Psoas muscle (tissue), 8 donors: ENCODE results near the gene CKM. TPM values are rescaled to one million over a fixed set of nuclear protein-coding genes. Genes with fewer than 3 reads are reported as not detected.

Source experiments
- ATAC-seq, 4 donors: fragments of 200-7000 bp; cut with Tn5 transposase; one replicate each; pipeline ENCODE4 v1.9.1; 2020; ENCODE audit warnings: moderate library complexity in 3 of 4, mild to moderate bottlenecking in 2 of 4
- DNase-seq, 2 donors: peaks; one replicate each; pipeline ENCODE4 v3.0.0-alpha.2; 2020
- H3K27ac ChIP-seq: fragments of 200-600 bp; one replicate; pipeline ENCODE4 v1.8.0; 2022
- H3K27me3 ChIP-seq, 3 donors: fragments of 200-600 bp in 1 of 3; one replicate each; pipeline versions ENCODE4 v1.6.1 to v1.8.0; 2013 to 2022; ENCODE audit warnings: low read length in 2 of 3, mild to moderate bottlenecking in 2 of 3, moderate library complexity in 1 of 3; ENCODE audit not compliant: insufficient read depth in 3 of 3
- H3K36me3 ChIP-seq, 2 donors: fragments of 200-600 bp in 1 of 2; one replicate each; pipeline versions ENCODE4 v1.6.1 to v1.8.0; 2013 to 2022; ENCODE audit warnings: low read depth in 1 of 2, mild to moderate bottlenecking in 1 of 2, moderate library complexity in 1 of 2; ENCODE audit not compliant: insufficient read depth in 1 of 2
- H3K4me1 ChIP-seq: fragments of 200-600 bp; one replicate; pipeline ENCODE4 v1.8.0; 2022
- H3K4me3 ChIP-seq: fragments of 200-600 bp; one replicate; pipeline ENCODE4 v1.8.0; 2022; ENCODE audit warnings: mild to moderate bottlenecking
- H3K9me3 ChIP-seq: fragments of 200-600 bp; one replicate; pipeline ENCODE4 v1.8.0; 2022
- WGBS, 3 donors: extraction: QIAGEN DNeasy Blood & Tissue Kit; methylation state at CpG; one replicate each; pipeline versions ENCODE4 v1.1.6 to v1.1.7; 2013; 5-methylcytosine and 5-hydroxymethylcytosine counted together
- intact Hi-C, 2 donors: fragments of 100-400 bp; cut with DNase I; formaldehyde crosslinking; loops; one replicate each; pipeline versions ENCODE4 v1.11.0 to v1.14.2; 2022
- polyA plus RNA-seq, 3 donors: library from polyadenylated mRNA; stranded (reverse); fragments of 200-250 nt; gene quantifications; one replicate each; pipeline ENCODE4 v1.2.3, GENCODE V29; 2013
- total RNA-seq, 4 donors: library from RNA; stranded (reverse); fragmentation: NEBNext Ultra II Directional in 2 of 4; extraction: Animal tissue kit (Norgen Biotek cat#: 25700) in 2 of 4; gene quantifications; one replicate each; pipeline versions ENCODE4 v1.2.1 to v1.2.4, GENCODE V29; 2021 to 2023
- TF ChIP-seq, protein P1 (sequence below): fragments of 200-600 bp; IDR thresholded peaks from one replicate; pipeline ENCODE4 v1.8.0; 2022; ENCODE audit warnings: antibody characterized with exemption
- donor health status: healthy with polysubstance abuse.
- donor health status: DM: no; HTN: no; CAD: no; lungs with moderate emphysema.
- donor health status: Bipolar disorder and iron deficiency.
- donor health status: healthy.
- donor health status: DM: yes; HTN: yes; CAD: no.
- donor health status: DM: no; HTN: no; CAD: no.
- donor health status: DM: no; HTN: no; CAD: no.
- donor health status: DM: yes; HTN: yes; CAD: no.

Gene CKM
- total and polyA plus RNA-seq, 7 donors: 9,503 to 23,818 (median 15,775) TPM

DNA sequence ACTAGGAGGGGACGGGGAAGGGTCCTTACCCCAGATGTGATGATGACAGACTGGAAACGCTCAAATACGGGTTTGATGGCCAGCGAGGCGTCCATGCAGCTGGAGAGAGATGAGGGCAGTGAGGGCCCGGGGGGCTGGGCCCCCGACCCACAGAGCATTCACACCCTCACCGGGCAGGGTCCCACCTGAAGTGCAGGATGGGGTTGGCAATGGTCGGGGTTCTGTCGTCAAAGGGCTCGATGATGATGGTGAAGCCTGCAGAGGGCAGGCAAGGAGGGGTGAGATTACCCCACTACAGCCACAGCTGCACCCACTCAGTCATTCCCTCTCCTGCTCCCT, 34.7 kb upstream of the CKM start:
- intact Hi-C loops: no loop called here
- H3K36me3 ChIP-seq: peaks cover 0 to 55% of the 10 kb centered on the region in 2 donors

DNA sequence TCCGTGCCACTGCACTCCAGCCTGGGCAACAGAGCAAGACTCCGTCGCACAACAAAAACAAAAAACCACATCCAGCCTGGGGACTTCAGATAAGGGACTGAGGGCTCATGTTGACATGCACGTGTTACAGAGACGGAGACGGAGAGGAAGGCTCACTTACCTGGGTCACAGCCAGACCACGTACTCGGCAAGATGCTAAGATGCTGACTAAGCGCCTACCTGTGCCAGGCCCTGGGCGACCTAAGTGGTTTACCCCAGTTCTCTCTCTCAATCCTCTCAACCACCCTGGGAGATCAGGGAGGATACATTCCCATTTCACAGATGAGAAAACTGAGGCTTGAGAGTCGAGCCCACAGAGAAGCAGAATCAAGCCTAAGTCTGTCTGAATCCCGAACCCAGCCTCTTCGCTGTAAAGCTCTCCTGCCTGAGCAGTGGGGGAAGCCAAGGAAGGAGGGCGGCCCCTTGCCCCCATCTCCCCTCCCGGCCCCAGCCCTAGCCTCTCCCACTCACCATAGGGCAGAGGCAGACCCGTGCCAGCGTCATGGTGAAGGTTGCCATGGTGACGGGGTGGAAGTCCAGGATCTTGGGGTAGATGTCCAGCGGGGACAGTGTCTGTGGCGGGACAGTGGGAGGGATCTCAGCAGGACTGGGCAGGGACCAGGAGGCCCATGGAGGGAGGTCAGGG, 34.2 kb upstream of the CKM start:
- Histone ChIP-seq H3K36me3 (peaks cover 0 to 55% of the 10 kb centered on the region in 2 donors), H3K4me3 (no peak overlapping the region), H3K9me3 (no peaks in the 10 kb centered on the region), H3K27me3 (no peaks in the 10 kb centered on the region), H3K4me1 (no peaks in the 10 kb centered on the region), H3K27ac (no peak overlapping the region)
- DNase-seq: no peak
- ATAC-seq: no peak
- TF ChIP-seq, protein P1, sequence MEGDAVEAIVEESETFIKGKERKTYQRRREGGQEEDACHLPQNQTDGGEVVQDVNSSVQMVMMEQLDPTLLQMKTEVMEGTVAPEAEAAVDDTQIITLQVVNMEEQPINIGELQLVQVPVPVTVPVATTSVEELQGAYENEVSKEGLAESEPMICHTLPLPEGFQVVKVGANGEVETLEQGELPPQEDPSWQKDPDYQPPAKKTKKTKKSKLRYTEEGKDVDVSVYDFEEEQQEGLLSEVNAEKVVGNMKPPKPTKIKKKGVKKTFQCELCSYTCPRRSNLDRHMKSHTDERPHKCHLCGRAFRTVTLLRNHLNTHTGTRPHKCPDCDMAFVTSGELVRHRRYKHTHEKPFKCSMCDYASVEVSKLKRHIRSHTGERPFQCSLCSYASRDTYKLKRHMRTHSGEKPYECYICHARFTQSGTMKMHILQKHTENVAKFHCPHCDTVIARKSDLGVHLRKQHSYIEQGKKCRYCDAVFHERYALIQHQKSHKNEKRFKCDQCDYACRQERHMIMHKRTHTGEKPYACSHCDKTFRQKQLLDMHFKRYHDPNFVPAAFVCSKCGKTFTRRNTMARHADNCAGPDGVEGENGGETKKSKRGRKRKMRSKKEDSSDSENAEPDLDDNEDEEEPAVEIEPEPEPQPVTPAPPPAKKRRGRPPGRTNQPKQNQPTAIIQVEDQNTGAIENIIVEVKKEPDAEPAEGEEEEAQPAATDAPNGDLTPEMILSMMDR: no peak
- WGBS, 3 donors: 88 to 92% (median 90%) methylated on average over 20 of the region's 20 CpGs
- intact Hi-C loops: no loop called here

More for the DNA sequence above, 34.7 kb upstream of the CKM start:
- no peak for DNase-seq
- Histone ChIP-seq H3K9me3 (no peaks in the 10 kb centered on the region), H3K27ac (no peak overlapping the region), H3K4me3 (no peak overlapping the region), H3K4me1 (no peaks in the 10 kb centered on the region), H3K27me3 (no peaks in the 10 kb centered on the region)
- no peak for ATAC-seq
- 89 to 93% (median 91%) methylated on average over 11 of the region's 11 CpGs for WGBS, 3 donors
- TF ChIP-seq, protein P1: no peak

DNA sequence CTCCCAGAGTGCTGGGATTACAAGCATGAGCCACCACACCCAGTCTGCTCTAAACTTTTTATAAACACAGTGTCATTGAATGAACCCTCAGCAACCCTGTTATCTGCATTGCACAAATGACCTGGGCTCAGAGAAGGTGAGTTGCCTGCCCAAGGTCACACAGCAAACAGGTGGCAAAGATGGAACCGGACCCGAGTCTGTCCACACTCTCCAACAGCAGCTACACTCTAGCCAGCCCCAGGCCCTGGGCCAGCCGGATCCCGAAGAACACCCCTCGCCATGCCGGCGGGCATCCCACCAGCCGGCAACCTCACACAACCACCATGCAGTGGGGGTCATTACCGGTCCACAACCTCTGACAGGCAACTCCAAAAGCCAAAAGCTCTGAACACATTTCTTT, 33.2 kb upstream of the CKM start:
- WGBS, 3 donors: 94 to 96% (median 96%) methylated on average over 9 of the region's 9 CpGs
- ATAC-seq (no peak), DNase-seq (no peak)
- Histone ChIP-seq H3K9me3 (no peaks in the 10 kb centered on the region), H3K4me1 (no peaks in the 10 kb centered on the region), H3K36me3 (peaks cover 2 to 53% of the 10 kb centered on the region in 2 donors), H3K4me3 (no peak overlapping the region), H3K27ac (no peak overlapping the region), H3K27me3 (no peaks in the 10 kb centered on the region)
- TF ChIP-seq, protein P1: no peak
- intact Hi-C loops: no loop called here

DNA sequence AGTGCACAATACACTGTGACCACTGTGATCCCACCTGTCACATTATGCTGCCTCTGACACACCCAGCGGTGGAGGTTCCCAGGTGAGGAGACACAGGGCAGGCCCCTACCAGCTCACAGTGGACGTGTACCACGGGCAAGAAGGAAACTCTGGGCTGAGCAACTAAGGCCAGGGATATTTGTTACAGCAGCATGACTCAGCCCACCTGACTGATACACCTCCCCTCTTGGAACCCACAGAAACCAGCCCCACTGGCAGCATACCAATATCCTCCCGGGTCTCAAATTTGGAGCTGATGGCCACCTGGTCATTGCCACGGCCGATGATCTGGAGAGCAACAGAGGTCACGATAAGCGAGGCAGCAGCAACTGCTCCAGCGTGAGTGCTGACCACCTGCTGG, 32.7 kb upstream of the CKM start:
- no peak for ATAC-seq
- H3K27me3 ChIP-seq: no peaks in the 10 kb centered on the region
- peaks cover 2 to 51% of the 10 kb centered on the region in 2 donors for H3K36me3 ChIP-seq
- intact Hi-C loops: no loop called here
- no peaks in the 10 kb centered on the region for H3K9me3 ChIP-seq
- H3K4me3 ChIP-seq: no peak overlapping the region
- TF ChIP-seq, protein P1: no peak
- H3K27ac ChIP-seq: no peak overlapping the region
- no peaks in the 10 kb centered on the region for H3K4me1 ChIP-seq
- DNase-seq: no peak
- 89 to 91% (median 91%) methylated on average over 9 of the region's 9 CpGs for WGBS, 3 donors
